Activated T-cell treated with anti-CD3 and anti-CD28 coated beads for 1 hour (primary cell): ENCODE data around the gene PDLIM5.
"Not testable (repeated sequence)": the region's sequence is repeated elsewhere in the genome, so short reads cannot be mapped to it uniquely, and the experiment has no call there.

Experiments
- DNase-seq: peaks from one replicate; pipeline ENCODE4 v3.0.0-alpha.2; 2020; ENCODE audit warnings: low read depth

The PDLIM5 gene

DNA sequence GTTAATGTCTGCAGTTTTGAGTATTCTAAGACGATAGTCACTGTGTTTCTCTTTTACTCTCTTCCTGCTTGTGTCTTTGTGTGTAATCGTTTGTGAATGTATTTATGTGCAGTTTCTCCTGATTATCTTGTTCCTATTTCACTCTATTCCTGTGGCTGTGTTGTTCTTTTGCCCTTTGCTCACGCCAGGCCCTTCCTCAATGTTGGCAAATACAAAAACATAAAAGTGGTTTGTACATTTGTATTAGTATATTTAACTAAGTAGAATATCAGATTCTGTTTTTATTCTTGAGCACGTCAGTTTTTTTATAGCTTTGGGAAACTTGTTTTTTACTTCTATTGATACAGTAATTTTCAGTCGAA, 198.4 kb downstream of the PDLIM5 start:
- no peak for DNase-seq

DNA sequence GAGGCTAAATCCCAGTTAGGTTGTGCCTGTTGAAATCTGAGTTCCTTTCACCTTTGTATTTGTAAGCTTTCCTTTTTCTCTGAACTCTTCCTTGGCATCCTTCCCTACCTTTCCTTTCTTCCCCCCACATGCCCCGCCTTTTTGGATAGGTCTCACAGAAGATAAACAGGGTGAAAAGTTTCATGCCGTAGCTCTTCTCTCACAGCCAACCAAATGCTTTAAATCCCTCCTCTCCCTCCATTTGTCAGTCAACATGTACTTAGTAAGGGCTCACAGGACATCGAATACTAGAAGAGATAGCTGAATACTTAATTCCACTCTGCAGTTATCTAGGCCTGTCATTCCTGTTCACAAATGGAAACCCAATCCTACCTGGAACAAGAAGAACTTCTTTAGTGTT, 198.9 kb downstream of the PDLIM5 start:
- DNase-seq: no peak

DNA sequence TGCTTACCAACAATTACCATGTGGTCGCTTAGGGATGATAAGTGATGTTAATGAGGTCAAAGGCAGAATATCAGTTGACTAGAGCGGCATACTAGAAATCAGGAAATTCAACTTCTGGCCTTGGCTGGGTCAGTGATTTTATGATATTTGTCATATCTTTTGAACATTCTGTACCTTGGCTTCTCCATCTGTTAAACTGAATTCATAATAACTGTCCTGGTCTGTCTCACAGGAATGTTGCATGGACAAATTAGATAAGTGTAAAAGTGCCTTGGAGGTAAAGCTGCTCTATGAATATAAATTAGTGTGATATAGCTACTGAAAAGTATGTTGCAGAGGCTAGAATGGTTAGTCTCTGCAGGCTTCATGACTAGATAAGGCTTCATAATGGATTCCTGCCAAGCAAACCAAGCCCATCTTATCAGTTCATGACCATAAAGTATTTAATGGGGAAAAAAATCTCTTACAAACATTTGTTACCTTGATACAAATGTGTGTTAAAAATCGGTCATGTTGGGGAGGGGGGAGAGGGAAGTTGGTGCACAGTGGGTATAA, 201.4 kb downstream of the PDLIM5 start:
- DNase-seq: no peak

DNA sequence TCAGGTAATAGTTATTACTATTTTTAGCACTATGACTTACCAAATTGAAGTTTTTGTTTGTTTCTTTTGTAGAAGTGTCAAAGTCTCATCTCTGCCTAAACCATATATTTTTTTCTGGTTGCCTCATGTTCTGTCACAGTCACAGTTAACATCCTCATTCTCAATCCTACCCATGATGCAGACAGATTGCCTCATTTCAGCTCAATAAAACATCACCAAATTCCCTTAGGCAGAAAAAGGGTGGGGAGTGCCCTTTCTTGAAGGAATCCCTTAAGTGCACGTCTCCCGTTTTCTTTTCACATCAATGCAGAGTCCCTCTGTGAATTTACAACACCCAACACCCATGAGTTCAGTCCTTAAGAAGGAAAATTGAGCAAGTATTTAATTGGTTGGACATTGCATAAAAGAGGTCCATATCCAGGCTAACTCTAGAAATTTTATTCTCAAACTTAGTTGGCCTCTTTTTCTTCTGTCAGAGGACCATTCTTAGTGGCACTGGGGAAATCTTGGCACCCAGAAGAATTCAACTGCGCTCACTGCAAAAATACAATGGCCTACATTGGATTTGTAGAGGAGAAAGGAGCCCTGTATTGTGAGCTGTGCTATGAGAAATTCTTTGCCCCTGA, 202.4 kb downstream of the PDLIM5 start:
- no peak for DNase-seq

DNA sequence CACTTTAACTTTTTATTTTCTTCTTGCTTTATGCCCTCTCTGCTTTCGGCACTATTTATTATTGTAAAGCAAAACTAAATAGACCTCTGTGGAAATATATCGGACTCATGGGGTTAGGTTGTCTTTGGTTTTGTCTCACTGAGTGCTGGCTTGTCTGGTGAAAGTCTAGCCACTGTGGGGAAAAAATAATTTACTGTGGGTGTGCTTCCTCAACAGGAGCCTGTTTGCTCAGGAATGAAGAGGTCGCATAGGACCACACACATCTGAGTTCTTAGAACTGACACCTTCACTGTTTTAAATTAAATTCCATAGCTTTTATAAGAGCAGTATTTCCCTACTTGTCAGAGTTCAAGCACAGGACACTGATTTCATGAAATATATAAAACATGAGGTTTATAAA, 203.0 kb downstream of the PDLIM5 start:
- DNase-seq: no peak

DNA sequence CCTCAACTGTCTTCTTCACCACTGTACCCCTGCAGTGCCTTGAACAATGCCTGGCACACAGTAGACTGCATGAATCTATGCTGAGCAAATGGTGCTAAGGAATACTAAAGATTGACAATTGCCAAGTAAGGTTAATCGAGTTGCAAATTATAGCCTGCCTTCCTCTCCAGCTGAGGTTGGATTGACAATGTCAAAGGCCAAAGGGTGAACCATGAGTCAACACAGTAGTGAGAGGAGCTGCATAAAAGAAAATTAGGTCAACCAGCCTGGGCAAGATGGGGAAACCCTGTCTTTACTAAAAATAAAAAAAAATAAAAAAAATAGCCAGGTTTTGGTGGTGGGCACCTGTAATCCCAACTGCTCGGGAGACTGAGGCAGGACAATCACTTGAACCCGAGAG, 208.9 kb downstream of the PDLIM5 start:
- no peak for DNase-seq

DNA sequence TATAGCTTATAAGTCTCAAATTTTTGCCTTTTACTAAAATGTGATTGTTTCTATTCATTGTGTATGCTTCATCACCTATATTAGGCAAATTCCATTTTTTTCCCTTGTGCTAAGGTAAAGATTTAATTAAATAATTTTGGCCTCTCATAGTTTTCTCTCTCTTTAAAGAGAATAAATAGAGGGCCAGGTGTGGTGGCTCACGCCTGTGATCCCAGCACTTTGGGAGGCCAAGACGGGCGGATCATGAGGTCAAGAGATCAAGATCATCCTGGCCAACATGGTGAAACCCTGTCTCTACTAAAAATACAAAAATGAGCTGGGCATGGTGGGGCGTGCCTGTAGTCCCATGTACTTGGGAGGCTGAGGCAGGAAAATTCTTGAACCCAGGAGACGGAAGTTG, 213.3 kb downstream of the PDLIM5 start:
- DNase-seq: not testable (repeated sequence)

DNA sequence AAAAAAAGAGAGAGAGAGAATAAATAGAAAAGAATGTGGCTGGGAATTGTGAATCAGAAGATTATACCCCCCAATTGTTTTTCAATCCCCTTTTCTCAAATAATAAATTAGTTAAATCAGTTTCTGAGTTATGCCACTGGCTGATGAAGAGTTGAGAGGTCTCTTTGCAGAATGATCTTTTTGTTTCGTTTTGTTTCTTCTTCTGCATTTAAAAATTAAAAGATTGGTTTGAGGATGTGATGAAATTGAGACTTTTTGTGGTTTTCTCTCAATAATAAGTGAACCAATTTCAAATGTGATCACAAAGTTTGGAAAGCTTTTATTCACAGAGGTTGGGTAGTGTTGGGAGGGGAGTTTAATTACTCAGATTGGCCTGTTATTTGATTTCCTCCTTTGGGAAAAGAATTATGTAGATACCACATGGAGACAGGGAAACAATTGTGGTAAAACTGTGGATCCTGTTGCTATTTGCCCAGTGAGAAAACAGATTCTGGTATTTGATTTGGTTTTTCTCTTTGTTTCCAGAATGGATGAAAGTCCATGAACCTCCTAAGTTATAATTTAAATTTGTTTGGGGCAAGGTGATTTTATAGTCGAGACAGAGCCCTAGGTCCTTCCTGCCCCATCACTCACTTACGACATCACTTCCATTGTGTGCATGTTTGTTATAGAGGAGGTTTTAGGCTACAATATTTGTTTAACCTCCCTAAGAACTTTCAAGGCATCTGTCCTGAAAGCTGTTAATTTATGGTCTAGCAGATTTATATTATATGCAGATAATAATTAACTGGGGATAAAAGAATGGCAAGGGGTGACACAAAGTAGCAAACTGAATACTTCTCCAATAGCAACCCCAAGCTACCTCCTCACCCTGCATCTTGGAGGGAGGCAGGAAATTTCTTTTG, 214.0 kb downstream of the PDLIM5 start:
- no peak for DNase-seq

DNA sequence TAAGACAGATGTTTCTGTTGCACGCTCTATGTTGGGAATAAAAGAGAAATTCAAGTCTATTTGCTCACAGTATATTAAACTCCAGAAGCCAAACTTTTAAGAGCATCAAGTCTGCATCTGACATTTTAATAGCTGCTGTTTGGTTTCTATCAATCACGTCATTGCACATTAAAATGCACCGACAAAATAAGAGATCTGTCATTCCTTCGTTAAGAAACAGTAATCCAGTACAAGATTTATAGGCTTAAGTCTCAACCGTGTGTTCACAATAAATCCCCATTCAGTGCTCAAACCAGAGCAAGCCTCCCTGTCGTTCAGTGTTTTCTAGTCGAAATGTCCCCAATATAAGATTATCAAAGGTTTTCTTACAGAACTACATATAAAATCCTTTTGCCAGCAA, 217.0 kb downstream of the PDLIM5 start:
- DNase-seq: no peak

DNA sequence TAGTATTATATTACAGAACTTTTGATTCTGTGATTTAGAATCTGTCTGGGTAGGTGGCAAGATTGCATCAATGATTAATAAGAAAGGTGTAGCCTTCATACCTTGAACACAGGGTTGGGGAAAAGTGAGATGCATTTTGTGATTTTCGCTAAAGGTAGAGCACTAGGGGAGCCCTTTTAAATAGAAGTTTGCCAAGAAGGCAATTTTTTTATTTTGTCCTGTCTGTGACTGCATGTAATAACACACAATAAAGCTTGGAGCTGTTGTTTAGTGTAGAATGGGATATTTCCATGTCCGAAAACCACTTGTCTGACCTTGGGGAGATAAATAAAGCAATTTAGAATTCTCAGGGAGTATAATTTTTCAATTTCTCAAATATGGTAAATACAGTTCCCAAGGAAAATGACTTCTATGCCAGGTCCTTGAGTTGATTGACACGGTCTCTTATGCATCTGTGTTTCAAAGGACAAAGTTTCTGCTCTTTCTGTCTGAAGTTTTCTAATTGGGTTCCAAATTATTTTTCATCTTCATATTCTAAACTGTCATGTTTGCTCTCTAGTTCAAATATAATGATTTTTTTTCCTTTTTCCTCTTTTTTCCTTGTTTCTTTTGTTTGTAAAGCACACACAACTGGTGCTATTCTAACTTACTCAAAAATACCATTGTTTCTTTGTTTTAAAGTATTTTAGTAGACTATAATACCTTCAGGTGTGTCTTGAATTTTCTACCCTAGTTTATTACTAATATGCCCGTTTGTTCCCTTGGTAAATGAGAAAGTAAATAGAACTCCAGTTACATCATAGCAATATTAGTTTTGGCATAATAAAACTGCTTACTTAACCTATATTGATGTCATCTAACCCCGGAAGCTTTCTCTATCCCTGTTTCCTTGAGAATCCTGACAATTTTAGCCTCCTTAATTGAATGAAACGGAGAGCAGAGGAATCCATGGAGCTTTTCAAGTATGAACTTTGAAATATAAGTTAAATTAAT, 218.2 kb downstream of the PDLIM5 start:
- DNase-seq: no peak

DNA sequence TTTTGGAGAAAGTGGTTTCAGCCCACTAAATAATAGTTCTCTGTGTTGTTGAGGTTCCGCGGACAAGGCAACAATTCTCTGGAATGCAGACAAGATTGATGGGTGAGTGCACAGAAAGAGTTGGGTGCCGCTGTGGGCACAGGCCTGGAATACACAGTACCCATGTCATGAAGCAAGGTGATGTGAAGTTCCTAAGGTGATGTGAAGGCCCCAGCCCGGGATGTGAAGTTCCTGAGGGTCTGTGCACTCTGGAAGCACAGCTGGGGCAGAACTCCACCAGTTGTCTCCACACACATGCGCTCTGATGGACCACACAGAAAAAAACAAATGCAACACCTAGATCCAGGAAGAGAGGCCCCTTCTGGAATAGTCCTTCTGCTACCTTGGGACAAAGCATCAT, 219.4 kb downstream of the PDLIM5 start:
- no peak for DNase-seq

DNA sequence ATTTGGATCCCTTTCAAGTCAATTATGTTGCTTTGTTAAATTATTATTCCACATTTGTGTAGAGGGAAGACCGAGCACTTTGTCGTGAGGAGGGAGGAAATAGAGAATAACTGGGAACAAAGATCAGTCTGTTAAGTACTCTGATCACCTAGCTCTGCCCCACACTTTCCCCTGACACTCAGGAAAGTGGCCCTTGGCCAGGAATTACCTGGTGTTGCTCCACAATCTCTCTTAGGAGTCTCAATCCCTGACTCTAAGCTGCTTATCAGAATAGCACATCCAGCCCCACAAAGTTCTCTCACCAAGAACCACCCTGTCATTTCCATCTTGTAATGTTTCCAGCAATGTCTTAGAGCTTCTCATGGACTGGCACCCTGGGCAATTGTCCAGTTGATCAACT, 222.2 kb downstream of the PDLIM5 start:
- no peak for DNase-seq

DNA sequence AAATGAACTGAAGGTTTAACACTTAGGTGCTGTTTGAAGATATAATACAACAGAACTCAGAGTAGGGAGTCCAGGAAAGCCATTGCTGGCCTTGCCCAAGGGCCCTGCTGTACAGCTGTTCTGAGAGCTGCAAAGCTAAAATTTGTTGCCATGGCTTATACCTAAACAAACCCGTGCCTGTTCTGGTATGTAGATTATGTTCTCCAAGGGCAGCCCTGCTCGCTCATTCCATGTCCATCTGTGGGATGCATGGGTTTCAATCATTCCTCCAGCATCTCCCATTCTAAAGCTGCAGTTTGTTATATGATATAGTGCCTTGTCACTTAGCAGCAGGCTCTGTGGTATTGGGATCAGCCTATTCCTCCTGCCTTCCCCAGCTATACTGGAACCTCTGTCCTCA, 225.2 kb downstream of the PDLIM5 start:
- no peak for DNase-seq

DNA sequence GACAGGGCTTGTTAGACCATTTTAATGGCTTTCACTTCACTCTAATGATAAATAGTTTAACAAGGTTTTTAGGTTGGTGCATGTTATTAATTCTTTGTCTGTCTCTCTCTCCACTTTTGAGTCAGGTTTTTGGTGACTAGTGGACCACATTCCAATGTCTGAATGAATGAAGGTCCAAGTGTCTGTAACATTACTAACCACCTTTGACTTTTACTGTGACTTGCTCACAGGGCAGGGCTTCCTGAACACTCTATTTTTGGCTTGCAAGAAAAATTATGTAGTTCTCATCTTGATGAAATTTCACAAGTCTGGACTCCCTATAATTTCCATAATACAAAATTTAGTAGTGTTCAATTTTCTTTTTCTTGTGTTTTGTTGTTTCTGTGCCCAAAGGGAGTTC, 227.2 kb downstream of the PDLIM5 start:
- no peak for DNase-seq

DNA sequence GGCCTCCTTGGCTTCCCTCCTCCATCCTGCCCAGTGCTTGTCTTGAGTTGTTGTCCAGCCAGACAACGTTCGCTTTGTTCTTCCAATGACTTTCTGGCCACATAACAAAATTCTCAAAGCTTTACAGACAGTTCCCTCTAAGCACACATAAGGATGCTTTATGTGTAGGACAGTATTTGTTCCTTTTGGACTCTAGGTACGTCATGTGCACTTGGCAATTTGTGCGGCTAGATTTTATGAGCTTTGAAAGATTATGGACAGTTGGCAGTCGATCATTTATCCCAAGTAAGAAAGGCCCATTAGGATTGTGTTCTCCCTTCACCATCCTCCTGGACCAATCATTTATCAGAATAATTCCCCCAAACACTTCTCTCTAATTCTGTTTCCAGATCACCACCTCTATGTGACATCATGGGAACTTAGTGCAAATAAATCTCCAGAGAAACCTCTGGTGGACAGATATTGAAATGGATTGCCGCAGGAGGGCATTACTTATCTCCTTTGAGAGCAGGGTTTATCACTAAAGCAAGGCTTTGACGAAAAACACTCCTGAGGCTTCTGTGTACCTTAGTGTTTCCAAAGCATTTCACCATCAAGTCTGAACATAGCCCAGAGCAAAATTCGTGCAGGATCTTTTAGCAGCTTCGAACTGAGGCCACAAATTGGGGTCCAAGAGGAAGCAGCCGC, 228.6 kb downstream of the PDLIM5 start:
- DNase-seq: no peak

DNA sequence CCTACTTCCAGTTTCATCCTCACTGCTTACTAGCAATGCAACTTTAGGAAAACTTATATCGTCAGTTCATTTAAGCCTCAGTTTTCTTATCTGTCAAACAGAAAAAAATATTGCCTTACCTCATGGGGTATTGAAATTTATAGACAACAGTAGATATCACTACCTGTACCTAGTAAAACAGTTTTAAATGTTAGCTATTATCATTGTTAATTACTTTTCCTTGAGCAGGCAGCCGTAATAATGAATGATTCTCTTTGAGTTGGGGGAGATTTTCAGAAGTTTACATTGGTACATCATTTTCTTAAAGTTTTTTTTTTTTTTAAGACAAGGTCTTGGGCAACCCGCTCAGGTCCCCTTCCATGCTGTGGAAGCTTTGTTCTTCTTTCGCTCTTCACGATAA, 234.3 kb downstream of the PDLIM5 start:
- no peak for DNase-seq

DNA sequence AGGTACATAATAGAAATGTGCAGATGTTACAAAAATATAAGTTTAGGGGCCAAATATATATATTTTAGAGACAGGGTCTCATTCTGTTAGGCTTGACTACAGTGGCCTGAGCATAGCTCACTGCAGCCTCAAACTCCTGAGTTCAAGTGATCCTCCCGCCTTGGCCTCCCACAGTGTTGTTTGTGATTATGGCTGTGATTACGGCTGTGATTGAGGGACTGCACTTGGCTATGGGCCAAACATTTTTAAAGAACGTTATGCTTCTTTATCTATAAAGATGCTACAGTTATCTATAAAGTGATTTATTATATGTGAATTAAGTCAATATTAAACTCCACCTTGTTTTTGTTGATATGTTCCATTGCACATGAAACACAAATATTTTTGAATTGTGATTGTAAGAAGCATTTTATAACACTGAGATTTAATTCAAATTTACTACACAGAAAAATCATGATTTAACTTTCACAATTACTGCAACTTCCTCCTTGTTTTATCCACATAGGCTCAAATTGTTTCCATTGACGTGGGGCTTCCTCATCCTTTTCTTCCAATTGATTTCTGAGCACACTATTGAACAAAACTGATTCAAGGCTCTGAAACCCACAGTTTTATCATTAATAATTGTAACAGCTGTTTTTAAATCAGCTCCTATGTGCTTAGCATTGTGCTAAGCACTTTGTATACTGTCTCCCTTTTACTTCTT, 237.6 kb downstream of the PDLIM5 start:
- no peak for DNase-seq

DNA sequence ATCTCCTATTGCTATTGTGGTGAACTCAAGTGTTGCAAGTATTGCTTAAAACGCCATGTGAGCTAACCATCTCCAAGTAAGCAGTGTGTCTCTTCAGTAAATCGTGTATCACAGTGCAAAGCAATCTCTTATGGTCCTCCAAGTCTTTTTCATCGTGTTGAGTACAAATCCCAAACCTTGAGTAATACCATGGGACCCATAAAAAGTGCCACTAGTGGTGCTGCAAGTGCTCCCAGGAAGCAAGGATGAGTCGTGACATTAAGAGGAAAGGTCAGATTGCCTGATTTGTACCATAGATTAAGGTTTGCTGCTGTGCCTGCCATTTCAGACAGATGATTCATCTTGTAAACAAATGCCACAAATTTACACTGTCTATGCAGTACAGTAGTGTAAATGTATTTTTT, 239.1 kb downstream of the PDLIM5 start:
- DNase-seq: no peak

DNA sequence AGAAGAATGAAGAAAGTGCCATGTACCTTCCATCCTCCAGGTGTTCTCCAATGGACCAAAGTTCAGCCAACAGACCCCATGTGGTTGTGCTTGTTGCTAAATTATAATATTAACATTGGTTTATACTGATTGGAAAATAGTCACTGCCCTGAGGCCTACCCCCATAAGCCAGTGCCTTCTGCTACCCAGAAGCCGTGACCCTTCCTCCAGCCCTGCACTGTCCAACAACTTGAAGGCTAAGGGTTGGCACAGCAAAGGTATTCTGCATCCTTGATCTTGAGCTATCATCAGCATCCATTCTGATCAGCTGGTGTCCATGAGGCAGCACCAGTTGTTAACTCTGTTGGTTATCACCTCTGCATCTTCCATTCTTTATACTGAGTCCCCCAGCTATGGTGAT, 239.8 kb downstream of the PDLIM5 start:
- no peak for DNase-seq

DNA sequence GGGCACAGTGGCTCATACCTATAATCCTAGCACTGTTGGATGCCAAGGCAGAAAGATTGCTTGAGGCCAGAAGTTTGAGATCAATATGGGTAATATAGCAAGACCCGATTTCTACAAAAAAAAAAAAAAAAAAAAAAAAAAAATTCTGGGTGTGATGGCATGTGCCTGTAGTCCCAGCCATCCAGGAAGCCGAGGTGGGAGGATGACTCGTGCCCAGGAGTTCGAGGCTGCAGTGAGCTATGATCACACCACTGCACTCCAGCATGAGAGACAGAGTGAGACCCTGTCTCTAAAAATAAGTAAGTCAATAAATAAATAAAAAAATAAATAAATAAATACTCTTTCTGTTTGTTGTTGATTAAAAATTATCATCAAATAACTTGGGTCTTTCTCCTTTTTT, 243.6 kb downstream of the PDLIM5 start:
- DNase-seq: no peak

DNA sequence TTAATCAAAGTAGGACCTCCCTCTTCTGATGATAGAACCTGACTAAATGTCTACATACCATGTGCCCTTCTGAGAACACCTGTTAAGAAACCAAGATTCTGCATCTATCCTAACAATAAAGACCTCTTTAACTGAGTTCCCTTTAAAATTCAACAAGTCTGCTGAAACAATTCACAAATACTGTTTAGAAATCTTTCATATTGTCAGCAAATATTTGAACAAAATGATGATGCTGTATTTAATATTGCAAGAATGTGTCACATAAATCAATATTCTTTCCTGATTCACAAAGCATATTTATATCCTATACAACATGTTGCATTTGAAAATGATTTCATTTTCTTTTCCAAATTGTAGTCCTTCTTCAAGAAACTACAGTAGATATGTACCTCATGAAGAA, 246.4 kb downstream of the PDLIM5 start:
- no peak for DNase-seq
